Osteoblast (primary cell): ENCODE measurements around the gene NLRX1. TPM values are rescaled to one million over a fixed set of nuclear protein-coding genes. Genes with fewer than 3 reads are reported as not detected.

Source experiments
- DNase-seq: peaks from one replicate; pipeline ENCODE4 v3.0.0; 2011; ENCODE audit warnings: low spot score, mixed read lengths; ENCODE audit not compliant: insufficient read length; ENCODE audit errors: missing footprints
- H2AFZ ChIP-seq: 2 replicates; pipeline ENCODE4 v1.6.0; 2011; ENCODE audit warnings: mild to moderate bottlenecking, low read length
- H3K27ac ChIP-seq: 2 replicates; pipeline ENCODE4 v1.5.1; 2011; ENCODE audit warnings: mild to moderate bottlenecking, low read depth, low read length, moderate library complexity
- H3K27me3 ChIP-seq: 2 replicates; pipeline ENCODE4 v1.6.0; 2012; ENCODE audit warnings: mild to moderate bottlenecking, control low read depth, inconsistent platforms, low read length, moderate library complexity; ENCODE audit not compliant: insufficient read depth
- H3K36me3 ChIP-seq: 2 replicates; pipeline ENCODE4 v1.5.1; 2011; ENCODE audit warnings: mild to moderate bottlenecking, low read length, control low read depth, moderate library complexity; ENCODE audit not compliant: insufficient read depth
- H3K4me1 ChIP-seq: 2 replicates; pipeline ENCODE4 v1.5.1; 2011; ENCODE audit warnings: mild to moderate bottlenecking, low read length, control low read depth, moderate library complexity; ENCODE audit not compliant: insufficient read depth
- H3K4me2 ChIP-seq: 2 replicates; pipeline ENCODE4 v1.6.0; 2011; ENCODE audit warnings: mild to moderate bottlenecking, low read length; ENCODE audit not compliant: insufficient read depth
- H3K4me3 ChIP-seq: fragments of 200-600 bp; sonication (generic); 3 replicates; pipeline ENCODE4 v1.5.1; 2012; ENCODE audit warnings: mild to moderate bottlenecking, low read length, inconsistent platforms; ENCODE audit not compliant: insufficient read depth
- H3K79me2 ChIP-seq: 2 replicates; pipeline ENCODE4 v1.6.0; 2012; ENCODE audit warnings: mild to moderate bottlenecking, low read length, control low read depth, inconsistent platforms; ENCODE audit not compliant: insufficient read depth
- H3K9me3 ChIP-seq: 2 replicates; pipeline ENCODE4 v1.5.1; 2011; ENCODE audit warnings: low read depth, low read length, control low read depth
- H4K20me1 ChIP-seq: 2 replicates; pipeline ENCODE4 v1.6.0; 2012; ENCODE audit warnings: mild to moderate bottlenecking, low read length, control low read depth; ENCODE audit not compliant: insufficient read depth
- CTCF ChIP-seq: IDR thresholded peaks from 2 replicates; pipeline ENCODE4 v1.5.1; 2011; ENCODE audit warnings: mild to moderate bottlenecking, low read depth, low read length, moderate library complexity; ENCODE audit errors: extremely low read depth
- total RNA-seq: library from RNA; depleted of rRNA; stranded (reverse); fragments of >200 nt; gene quantifications from 2 replicates; pipeline ENCODE4 v1.2.3, GENCODE V29; 2012

The NLRX1 gene
- total RNA-seq, 1 donor = 29.7 TPM

GRCh38 chr11:119154178-119154577 is 14.3 kb upstream of the NLRX1 start:
- TF ChIP-seq CTCF = no peak
- Histone ChIP-seq H3K9me3 (no peaks in the 10 kb centered on the region), H3K79me2 (no peaks in the 10 kb centered on the region), H3K4me3 (no peak overlapping the region), H3K4me1 (no peaks in the 10 kb centered on the region), H3K27me3 (peaks cover 48% of the 10 kb centered on the region), H2AFZ (no peak overlapping the region), H3K36me3 (no peaks in the 10 kb centered on the region), H3K4me2 (no peak overlapping the region), H3K27ac (no peak overlapping the region), H4K20me1 (no peaks in the 10 kb centered on the region)
- DNase-seq = peak; percentile 31

GRCh38 chr11:119155733-119156492 is 12.6 kb upstream of the NLRX1 start:
- H4K20me1 ChIP-seq = no peaks in the 10 kb centered on the region
- peaks cover 31% of the 10 kb centered on the region for H3K27me3 ChIP-seq
- peak; percentile 18 for TF ChIP-seq CTCF
- no peaks in the 10 kb centered on the region for H3K36me3 ChIP-seq
- no peaks in the 10 kb centered on the region for H3K4me1 ChIP-seq
- H3K4me2 ChIP-seq = no peak overlapping the region
- H2AFZ ChIP-seq = no peak overlapping the region
- H3K79me2 ChIP-seq = no peaks in the 10 kb centered on the region
- DNase-seq = peak; percentile 89
- H3K4me3 ChIP-seq = no peak overlapping the region
- no peak overlapping the region for H3K27ac ChIP-seq
- H3K9me3 ChIP-seq = no peaks in the 10 kb centered on the region

GRCh38 chr11:119156496-119156895 is 12.0 kb upstream of the NLRX1 start:
- H3K9me3 ChIP-seq = no peaks in the 10 kb centered on the region
- no peak overlapping the region for H2AFZ ChIP-seq
- no peak overlapping the region for H3K4me3 ChIP-seq
- peak; percentile 64 for DNase-seq
- H3K36me3 ChIP-seq = no peaks in the 10 kb centered on the region
- TF ChIP-seq CTCF = no peak
- H3K27me3 ChIP-seq = peaks cover 25% of the 10 kb centered on the region
- H4K20me1 ChIP-seq = no peaks in the 10 kb centered on the region
- no peaks in the 10 kb centered on the region for H3K4me1 ChIP-seq
- H3K27ac ChIP-seq = no peak overlapping the region
- H3K4me2 ChIP-seq = no peak overlapping the region
- H3K79me2 ChIP-seq = no peaks in the 10 kb centered on the region

- Histone ChIP-seq H3K27ac (no peak overlapping the region), H3K79me2 (no peaks in the 10 kb centered on the region), H2AFZ (no peak overlapping the region), H4K20me1 (no peaks in the 10 kb centered on the region), H3K9me3 (no peaks in the 10 kb centered on the region), H3K27me3 (peaks cover 20% of the 10 kb centered on the region), H3K4me3 (no peak overlapping the region), H3K4me1 (no peaks in the 10 kb centered on the region), H3K4me2 (no peak overlapping the region), H3K36me3 (no peaks in the 10 kb centered on the region)
- no peak for TF ChIP-seq CTCF
- peak; percentile 64 for DNase-seq
Observed at GRCh38 chr11:119157063-119157462, 11.5 kb upstream of the NLRX1 start.
